Stimulated activated naive B cell treated with anti-CD40 and anti-IgM and Interleukin-4, amounts not matched to agents 10 μg/mL and 1 μg/mL and 100 μg/mL, for 72 hours (primary cell): ENCODE results near the gene UTS2R.

Experiments used
- ATAC-seq, 2 donors: fragments of 150-1000 bp; cut with Tn5 transposase; replicated peaks; 2 replicates each; pipeline ENCODE4 v1.10.0; 2021; ENCODE audit warnings: moderate library complexity in 1 of 2
- DNase-seq: peaks from one replicate; pipeline ENCODE4 v3.0.0; 2021
- H3K27ac Mint-ChIP-seq: one replicate; pipeline ENCODE4 v1.8.0; 2022; ENCODE audit warnings: mild to moderate bottlenecking, mixed read lengths
- H3K27me3 Mint-ChIP-seq, 2 donors: one replicate each; pipeline ENCODE4 v1.8.0; 2022; ENCODE audit warnings: mixed read lengths in 2 of 2
- H3K36me3 Mint-ChIP-seq, 2 donors: one replicate each; pipeline ENCODE4 v1.8.0; 2022; ENCODE audit warnings: mixed read lengths in 2 of 2, mild to moderate bottlenecking in 1 of 2
- H3K4me1 Mint-ChIP-seq, 2 donors: one replicate each; pipeline ENCODE4 v1.8.0; 2022; ENCODE audit warnings: mixed read lengths in 2 of 2, mild to moderate bottlenecking in 1 of 2
- H3K4me3 Mint-ChIP-seq, 2 donors: one replicate each; pipeline ENCODE4 v1.8.0; 2022; ENCODE audit warnings: mild to moderate bottlenecking in 2 of 2, mixed read lengths in 2 of 2, moderate library complexity in 1 of 2
- H3K9me3 Mint-ChIP-seq, 2 donors: one replicate each; pipeline ENCODE4 v1.8.0; 2022; ENCODE audit warnings: mixed read lengths in 2 of 2, mild to moderate bottlenecking in 1 of 2

UTS2R gene

DNA sequence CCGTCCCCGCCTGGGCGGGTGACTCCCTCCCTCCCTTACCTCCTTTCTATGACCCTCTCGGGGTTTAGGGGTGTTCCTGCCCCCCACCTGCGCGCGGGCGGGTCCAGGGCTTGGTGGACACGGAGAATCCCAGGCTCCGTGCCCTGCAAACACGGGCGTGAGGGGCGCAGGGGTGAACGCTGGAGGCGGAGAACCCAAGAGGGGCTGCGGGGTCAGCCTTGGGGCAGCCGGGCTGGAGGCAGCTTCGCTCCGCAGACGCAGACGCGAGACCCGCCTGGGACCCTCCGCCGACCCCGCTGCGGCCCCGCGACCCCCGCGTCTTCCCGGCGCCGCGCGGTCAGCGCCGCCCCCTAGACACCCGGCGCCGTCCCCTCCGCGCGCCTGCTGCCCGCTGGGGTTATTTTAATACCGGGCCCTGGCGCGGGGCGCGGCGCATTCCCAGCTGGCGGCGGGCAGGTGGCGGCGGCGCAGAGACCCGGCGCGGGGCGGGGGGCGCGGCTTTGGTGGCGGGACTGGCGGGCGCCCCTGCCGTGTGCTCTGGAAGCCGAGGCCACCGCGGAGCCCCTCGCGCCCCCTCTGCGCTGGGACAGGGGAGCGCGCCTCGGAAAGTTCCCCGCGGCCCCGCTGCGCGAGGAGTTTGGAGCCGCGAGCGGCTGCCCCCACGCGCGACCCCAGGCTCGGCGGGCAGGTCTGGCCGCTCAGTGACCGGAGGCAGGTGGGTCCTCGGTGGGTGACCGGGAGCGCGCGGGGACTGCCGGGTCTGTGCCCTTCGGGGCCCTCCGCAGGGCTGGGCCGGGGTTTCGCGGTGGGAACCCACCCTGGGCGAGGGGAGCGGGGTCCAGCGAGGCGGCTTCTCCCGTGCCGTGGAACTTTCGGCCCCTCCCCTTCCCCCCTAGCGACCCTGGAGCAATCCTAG is at the start of gene UTS2R:
Gene UTS2R, plus strand, starts transcription at position 433 of the 916 bp plus-strand sequence. CDS start 2,560 bp downstream, outside the sequence.
- DNase-seq = no peak
- Mint-ChIP-seq H3K27me3 (peaks cover 26 to 53% of the 10 kb centered on the region in 2 donors), H3K4me3 (peak within 1 kb of the TSS; percentile 79), H3K27ac (peak within 1 kb of the TSS; percentile 81), H3K36me3 (no peaks in the 10 kb centered on the region), H3K4me1 (peaks cover 16 to 26% of the 10 kb centered on the region in 2 donors), H3K9me3 (no peaks in the 10 kb centered on the region)
- no peak for ATAC-seq

DNA sequence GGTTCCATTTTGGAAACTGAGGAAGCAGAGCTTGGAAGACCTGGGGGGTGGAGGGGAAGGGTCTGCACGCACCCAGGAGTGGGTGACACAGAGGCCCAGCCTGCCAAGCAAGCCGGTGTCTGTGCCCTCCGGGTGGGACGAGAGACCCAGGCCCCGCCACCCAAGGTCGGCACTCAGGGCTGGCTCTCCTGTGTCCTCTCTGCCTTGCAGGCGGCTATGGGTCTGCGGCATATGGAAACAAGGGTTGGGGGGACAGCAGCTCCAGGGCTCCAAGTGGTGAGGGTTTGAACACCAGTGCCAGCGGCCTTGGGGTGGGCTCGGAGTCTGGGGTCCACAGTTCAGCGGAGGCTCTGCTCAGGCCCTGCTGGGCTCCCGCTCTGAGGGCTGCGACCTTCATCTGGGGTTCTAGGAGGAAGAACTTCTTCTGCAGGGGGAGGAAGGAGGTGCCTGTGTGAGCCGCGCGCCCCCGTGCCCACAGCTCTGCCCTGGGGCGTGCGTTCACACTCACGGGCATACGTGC is 49.6 kb upstream of the UTS2R start:
- ATAC-seq = no peak
- peaks cover 16 to 21% of the 10 kb centered on the region in 2 donors for H3K27me3 Mint-ChIP-seq
- DNase-seq = no peak
- H3K4me1 Mint-ChIP-seq = peaks cover 6 to 20% of the 10 kb centered on the region in 2 donors
- H3K27ac Mint-ChIP-seq = peak overlapping the region; percentile 94
- no peaks in the 10 kb centered on the region for H3K9me3 Mint-ChIP-seq
- no peaks in the 10 kb centered on the region for H3K36me3 Mint-ChIP-seq
- H3K4me3 Mint-ChIP-seq = peak overlapping the region; percentile 56 to 80

DNA sequence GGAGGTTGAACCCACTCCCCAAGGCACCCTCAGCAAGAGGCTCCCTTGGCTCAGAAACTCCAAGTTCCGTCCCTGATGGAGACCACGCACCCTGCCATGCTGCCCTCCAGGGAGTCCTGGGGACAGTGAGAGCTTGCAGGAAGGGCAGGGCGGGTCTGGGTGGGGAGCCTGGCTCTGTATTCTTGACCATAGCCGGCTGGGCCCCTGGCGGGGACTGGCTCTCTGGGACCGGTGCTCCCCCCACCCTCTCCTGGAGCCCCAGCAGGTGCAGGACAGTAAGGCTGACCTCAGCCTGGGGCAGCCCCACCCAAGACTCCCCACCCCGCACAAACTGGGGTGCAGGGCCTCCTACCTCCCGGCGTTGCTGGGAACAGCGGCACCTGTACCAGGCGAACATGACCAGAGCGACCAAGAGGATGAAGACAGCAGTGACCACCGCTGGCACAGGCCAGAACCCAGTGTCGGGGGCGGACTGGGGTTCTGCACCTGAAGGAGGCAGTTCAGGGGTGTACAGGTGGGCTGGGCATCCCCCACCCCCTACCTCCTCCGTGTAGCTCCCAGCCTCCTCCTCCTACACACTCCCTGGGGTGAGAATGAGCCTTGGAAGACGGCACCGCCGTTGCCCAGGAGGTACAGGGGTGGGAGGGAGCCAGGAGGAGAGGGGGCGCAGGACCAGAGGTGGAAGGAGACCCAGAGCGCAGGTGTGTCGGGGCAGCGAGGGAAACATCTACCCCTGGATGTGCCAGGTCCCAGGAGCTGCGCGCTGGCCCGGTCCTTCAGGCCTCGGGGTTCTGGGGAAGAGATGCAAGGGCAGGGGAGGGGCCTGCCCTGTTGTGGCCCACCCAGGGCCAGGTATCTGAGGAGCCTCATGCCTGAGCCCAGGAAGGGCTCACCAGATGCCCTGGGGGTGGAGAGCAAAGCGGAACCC is 48.8 kb upstream of the UTS2R start:
- H3K27ac Mint-ChIP-seq = peak overlapping the region; percentile 80
- H3K27me3 Mint-ChIP-seq = peaks cover 22 to 27% of the 10 kb centered on the region in 2 donors
- DNase-seq (no peak), ATAC-seq (no peak)
- H3K4me1 Mint-ChIP-seq = peaks cover 6 to 20% of the 10 kb centered on the region in 2 donors
- no peak overlapping the region for H3K4me3 Mint-ChIP-seq
- H3K36me3 Mint-ChIP-seq = no peaks in the 10 kb centered on the region
- H3K9me3 Mint-ChIP-seq = no peaks in the 10 kb centered on the region

DNA sequence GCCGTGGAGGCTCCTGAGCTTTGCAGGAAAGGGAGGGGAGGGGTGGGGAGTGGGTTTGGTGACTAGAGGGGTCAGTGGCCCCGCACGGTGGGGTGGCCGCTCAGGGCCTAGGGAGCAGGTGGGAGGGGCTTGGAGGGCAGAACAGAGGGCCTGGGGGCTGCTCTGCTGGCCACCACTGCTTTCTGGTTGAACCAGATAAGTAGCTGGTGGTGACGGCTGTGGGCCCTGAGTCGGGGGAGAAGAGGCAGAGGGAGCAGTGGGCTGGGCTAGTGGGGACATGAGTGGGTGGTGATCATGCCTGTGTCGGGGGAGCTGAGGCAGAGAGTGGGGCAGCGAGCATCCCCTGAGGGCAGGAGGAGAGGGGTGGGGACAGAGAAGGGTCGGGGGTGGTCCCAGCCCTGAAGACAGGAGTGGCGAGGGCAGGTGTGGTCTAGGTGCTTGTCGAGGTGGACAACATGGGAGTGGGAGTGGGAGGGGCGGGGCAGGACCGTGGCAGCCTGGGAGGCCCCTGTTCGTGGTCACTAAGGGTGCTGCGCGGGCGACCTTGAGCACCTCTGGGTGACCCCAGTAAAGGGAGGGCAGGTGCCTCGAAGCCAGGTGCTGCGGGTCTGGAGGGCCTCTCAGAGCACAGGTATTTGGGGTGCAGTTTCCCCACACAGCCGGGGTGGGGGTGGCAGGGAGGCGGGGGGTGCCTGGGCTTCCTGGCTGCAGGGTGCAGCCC is 47.9 kb upstream of the UTS2R start:
- H3K27ac Mint-ChIP-seq = peak overlapping the region; percentile 9
- no peak for DNase-seq
- H3K4me3 Mint-ChIP-seq = no peak overlapping the region
- H3K36me3 Mint-ChIP-seq = no peaks in the 10 kb centered on the region
- peaks cover 6 to 20% of the 10 kb centered on the region in 2 donors for H3K4me1 Mint-ChIP-seq
- H3K27me3 Mint-ChIP-seq = peaks cover 22 to 32% of the 10 kb centered on the region in 2 donors
- no peak for ATAC-seq
- H3K9me3 Mint-ChIP-seq = no peaks in the 10 kb centered on the region

DNA sequence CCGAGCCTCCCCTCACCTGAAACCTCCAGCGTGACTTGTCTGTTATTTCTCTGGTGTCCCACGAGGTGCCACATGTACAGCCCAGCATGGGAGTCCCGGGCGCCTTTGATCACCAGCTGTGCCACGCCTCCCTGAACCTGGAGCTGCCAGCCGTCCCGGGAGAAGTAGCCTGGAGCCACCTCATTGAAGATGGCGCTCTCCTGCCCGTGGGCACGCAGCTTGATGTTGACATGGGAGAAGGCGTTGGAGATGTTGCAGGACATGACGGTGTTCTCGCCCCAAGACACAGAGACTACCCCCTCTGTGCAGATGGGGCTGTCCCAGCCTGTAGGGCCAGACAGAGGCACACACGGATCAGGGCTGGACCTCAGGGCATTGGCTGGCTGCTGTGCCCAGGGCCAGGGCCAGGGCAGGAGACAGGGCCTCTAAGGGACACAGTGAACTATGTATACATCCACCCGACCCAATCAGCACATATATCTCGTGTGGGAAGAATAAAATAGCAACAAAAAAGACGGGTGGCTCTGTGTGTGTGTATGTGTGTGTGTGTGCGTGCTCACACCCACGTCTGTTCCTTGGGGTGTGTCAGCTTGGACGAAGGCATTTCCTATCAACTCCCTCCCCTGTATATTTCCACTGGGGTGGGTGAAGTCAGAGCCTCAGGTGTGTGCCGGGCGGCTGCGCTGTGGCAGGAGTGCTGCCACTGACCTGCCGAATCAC is 46.8 kb upstream of the UTS2R start:
- Mint-ChIP-seq H3K4me3 (no peak overlapping the region), H3K27me3 (peaks cover 27 to 43% of the 10 kb centered on the region in 2 donors), H3K9me3 (no peaks in the 10 kb centered on the region), H3K36me3 (no peaks in the 10 kb centered on the region), H3K27ac (peak overlapping the region; percentile 71), H3K4me1 (peaks cover 6 to 20% of the 10 kb centered on the region in 2 donors)
- DNase-seq = no peak
- ATAC-seq = no peak

DNA sequence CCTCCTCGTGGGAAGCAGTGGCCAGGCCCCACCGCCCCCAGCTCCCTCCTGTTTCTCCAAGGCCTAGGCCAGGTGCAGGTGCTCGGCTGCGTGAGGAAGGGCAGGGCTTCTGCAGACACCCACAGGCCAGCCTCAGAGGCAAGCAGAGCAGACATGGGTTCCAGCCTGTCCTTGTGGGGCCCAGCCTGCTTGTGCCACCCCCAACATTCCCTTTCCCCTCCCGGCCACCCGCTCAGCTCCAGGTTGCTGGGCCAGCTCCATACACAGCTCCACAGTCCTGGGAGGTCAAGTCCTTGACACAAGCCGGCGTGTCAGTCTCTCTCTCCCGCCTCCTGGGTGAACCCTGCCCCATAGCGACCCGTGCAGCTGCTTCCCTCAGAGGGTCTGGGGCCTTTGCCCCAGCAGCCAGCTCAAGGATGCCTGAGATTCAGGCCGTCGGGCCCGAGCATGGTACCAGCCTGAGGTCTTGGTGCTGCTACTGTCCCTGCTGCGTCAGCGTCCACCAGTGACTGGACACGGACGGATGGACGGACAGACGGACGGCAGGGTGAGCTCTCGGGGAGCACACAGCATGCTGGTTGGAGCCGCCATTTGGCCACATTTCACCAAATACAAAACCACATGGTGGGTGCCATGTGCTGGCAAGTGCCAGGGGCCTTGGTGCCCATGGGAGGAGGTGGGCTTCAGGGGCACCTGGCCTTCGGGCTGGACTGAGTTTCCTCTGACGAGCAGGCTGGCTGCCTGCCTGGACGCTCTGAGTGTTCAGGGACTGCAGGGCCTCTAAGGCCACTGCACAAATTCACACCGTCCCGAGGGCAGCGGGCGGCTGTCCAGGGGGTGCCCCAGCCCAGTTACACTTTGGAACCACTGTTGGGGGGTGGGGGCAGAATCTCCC is 46.0 kb upstream of the UTS2R start:
- DNase-seq = no peak
- no peak overlapping the region for H3K27ac Mint-ChIP-seq
- H3K36me3 Mint-ChIP-seq = no peaks in the 10 kb centered on the region
- H3K4me3 Mint-ChIP-seq = no peak overlapping the region
- peaks cover 30 to 49% of the 10 kb centered on the region in 2 donors for H3K27me3 Mint-ChIP-seq
- no peak for ATAC-seq
- no peaks in the 10 kb centered on the region for H3K9me3 Mint-ChIP-seq
- peaks cover 6 to 18% of the 10 kb centered on the region in 2 donors for H3K4me1 Mint-ChIP-seq

DNA sequence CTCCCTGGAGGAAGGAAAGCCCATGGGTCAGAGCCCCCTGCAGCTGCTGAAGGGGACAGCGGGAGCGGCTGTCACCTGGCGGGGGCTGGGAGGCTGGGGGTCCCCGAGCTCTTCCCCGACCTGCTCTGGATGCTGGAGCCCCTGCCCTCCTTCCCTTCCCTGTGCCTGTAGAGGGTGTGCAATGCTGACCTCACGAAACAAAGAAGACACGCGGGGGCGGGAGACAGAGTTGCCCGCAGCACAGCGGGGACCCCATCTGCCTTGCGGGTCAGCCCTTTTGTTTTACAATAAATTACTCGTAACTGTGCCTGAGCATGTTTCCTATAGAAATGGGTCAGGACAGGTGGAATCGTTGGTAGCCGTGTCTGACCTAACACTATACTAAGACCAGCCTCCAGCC is 44.3 kb upstream of the UTS2R start:
- ATAC-seq (no peak), DNase-seq (no peak)
- Mint-ChIP-seq H3K27ac (no peak overlapping the region), H3K36me3 (no peaks in the 10 kb centered on the region), H3K4me1 (peaks cover 2 to 26% of the 10 kb centered on the region in 2 donors), H3K27me3 (peaks cover 37 to 62% of the 10 kb centered on the region in 2 donors), H3K4me3 (no peak overlapping the region), H3K9me3 (no peaks in the 10 kb centered on the region)

DNA sequence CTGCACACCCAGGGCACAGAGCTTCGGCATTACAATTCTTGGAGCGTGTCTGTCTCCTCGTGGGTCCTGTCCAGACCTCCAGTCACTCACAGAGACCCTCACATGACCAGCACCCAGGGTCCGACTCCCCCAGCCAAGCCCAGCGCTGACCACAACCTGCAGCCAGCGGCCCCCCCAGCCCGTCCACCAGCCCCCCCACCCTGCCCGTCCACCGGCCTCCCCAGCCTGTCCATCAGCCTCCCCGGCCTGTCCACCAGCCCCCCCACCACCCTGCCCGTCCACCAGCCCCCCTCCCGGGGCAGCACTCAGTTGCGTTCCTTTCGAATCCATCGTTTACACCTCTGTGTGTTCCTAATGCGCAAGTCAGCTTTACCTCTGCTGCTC is 43.8 kb upstream of the UTS2R start:
- H3K36me3 Mint-ChIP-seq = no peaks in the 10 kb centered on the region
- no peaks in the 10 kb centered on the region for H3K9me3 Mint-ChIP-seq
- no peak overlapping the region for H3K4me3 Mint-ChIP-seq
- ATAC-seq (no peak), DNase-seq (no peak)
- peaks cover 39 to 62% of the 10 kb centered on the region in 2 donors for H3K27me3 Mint-ChIP-seq
- H3K4me1 Mint-ChIP-seq = peaks cover 6 to 27% of the 10 kb centered on the region in 2 donors
- H3K27ac Mint-ChIP-seq = no peak overlapping the region

DNA sequence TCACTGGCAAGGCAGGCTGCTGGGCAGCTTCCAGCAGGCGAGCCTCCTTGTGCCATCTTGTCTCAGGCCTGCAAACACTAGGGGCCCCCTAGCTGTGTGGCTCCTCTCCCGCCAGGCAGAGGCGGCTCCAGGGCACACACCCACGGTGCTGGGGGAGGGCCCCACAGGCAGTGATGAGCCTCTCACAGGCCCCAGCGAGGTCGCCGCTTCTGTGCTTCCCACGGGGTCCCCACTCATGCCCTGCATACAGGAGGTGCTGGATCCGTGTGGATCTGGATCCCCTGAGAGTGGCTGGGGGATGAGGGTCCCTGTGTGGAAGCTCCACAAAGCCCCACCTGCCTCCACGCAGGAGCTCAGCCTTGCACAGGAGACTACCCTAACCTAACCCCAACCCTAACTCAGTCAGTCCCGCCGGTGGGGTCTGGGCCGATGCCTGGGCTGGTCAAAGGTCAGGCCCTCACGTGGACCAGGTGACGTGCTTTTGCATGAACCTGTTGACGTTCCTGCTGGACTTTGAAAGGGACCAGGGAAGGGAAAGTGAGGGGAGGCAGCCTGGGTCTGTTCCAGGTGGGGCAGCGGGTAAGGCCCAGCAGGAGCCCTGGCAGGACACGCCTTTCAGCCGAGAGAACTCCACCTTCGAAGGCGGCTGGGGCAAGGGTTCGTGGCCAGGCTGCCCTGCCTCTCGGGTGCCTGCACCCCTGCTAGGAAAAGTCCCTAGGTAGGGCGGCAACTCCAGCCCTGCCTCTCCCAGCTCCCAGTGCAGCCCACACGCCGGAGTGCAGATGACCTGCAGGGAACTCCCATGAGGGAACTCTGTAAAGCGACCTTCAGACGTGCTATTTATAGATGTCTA is 43.2 kb upstream of the UTS2R start:
- peaks cover 38 to 61% of the 10 kb centered on the region in 2 donors for H3K27me3 Mint-ChIP-seq
- DNase-seq = no peak
- H3K4me1 Mint-ChIP-seq = peaks cover 9 to 25% of the 10 kb centered on the region in 2 donors
- no peak overlapping the region for H3K4me3 Mint-ChIP-seq
- H3K36me3 Mint-ChIP-seq = no peaks in the 10 kb centered on the region
- no peak for ATAC-seq
- H3K27ac Mint-ChIP-seq = no peak overlapping the region
- H3K9me3 Mint-ChIP-seq = no peaks in the 10 kb centered on the region

DNA sequence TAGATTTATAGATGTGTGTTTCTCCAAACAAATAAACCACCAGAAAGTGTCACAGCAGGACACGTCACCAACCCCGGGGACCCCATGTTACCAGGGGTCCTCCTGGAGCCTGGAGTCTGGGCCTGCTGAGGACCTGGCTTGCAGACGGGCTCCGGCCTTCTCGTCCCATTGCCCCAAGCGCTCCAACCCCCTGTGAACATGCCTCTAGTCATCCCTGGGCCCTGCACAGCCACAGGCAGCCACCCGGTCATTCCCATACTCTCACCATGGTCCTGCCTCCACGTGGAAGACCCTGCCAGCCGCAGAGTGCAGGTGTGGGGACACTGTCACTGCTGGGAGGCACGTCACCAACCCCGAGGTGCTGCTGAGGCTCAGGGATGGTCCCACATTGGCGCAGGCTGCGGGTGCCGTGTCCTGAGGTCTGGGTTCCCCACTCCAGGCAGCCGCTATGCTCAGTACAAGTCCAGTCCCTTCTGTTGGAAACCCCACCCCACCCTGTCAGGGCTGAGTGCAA is 42.5 kb upstream of the UTS2R start:
- Mint-ChIP-seq H3K4me1 (peaks cover 7 to 21% of the 10 kb centered on the region in 2 donors), H3K27ac (no peak overlapping the region)

DNA sequence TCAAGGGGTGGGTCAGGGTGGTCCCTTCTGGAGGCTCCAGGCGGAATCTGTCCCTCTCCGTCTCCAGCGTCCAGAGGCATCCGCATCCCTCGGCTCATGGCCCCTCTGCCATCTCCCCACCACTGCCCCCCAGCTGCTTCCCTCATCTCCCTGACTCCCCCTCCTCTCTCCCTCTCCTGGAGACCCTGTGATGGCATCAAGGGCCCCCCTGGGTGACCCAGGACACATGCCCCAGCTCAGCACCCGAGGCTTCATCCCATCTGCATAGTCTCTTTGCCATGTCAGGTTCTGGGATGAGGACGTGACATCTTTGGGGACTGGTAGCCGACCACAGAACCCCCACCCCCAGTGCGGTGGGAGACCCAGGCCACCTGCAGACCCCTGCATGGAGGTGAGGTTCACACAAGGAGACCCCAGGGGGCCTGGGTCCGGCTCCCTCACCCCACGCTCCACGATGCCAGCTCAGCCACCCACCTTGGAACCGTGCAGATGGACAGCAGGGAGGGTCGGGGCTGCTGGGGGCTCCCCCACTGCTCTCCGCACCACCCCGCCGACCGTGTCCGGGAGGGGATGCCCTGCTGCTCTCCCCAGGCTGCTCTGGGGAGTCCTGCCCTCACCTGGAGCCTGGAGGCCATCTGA is 41.8 kb upstream of the UTS2R start:
- Mint-ChIP-seq H3K4me3 (no peak overlapping the region), H3K4me1 (peaks cover 12 to 27% of the 10 kb centered on the region in 2 donors), H3K36me3 (no peaks in the 10 kb centered on the region), H3K9me3 (no peaks in the 10 kb centered on the region), H3K27ac (no peak overlapping the region), H3K27me3 (peaks cover 34 to 56% of the 10 kb centered on the region in 2 donors)
- ATAC-seq (no peak), DNase-seq (no peak)

More for the DNA sequence above, 42.5 kb upstream of the UTS2R start:
- no peaks in the 10 kb centered on the region for H3K36me3 Mint-ChIP-seq
- no peak overlapping the region for H3K4me3 Mint-ChIP-seq
- DNase-seq (no peak), ATAC-seq (no peak)
- no peaks in the 10 kb centered on the region for H3K9me3 Mint-ChIP-seq
- peaks cover 34 to 55% of the 10 kb centered on the region in 2 donors for H3K27me3 Mint-ChIP-seq
